ENCODE results near the gene PEX5. TPM values are rescaled to one million over a fixed set of nuclear protein-coding genes. Genes with fewer than 3 reads are reported as not detected.
A peak's percentile ranks its signal among the peaks of the same experiment; 100 is the strongest.

Gene PEX5
- total and polyA plus RNA-seq, 8 donors: 14.9 to 37.7 (median 28.8) TPM

GRCh38 chr12:7158781-7159609 lies 30.5 kb upstream of the PEX5 start:
- H3K4me1 ChIP-seq: no peaks in the 10 kb centered on the region
- no peak for DNase-seq
- no peak overlapping the region for H3K27ac ChIP-seq
- intact Hi-C loops (cut with DNase I): no loop called here
- no peaks in the 10 kb centered on the region for H3K9me3 ChIP-seq
- WGBS, 2 donors: 75 to 76% methylated on average over 10 of the region's 10 CpGs
- H3K4me3 ChIP-seq: no peak overlapping the region
- TF ChIP-seq CTCF (IDR thresholded peaks at IDR 0.05): no peak
- H3K36me3 ChIP-seq: peaks cover 0 to 5% (median 0%) of the 10 kb centered on the region in 3 donors
- no peak for FAIRE-seq
- ATAC-seq: no peak
- no peaks in the 10 kb centered on the region for H3K27me3 ChIP-seq

GRCh38 chr12:7160183-7160582 lies 29.3 kb upstream of the PEX5 start:
- H3K27me3 ChIP-seq: no peaks in the 10 kb centered on the region
- no peaks in the 10 kb centered on the region for H3K9me3 ChIP-seq
- WGBS, 2 donors: 65 to 67% methylated on average over 7 of the region's 7 CpGs
- no peak for TF ChIP-seq CTCF (IDR thresholded peaks at IDR 0.05)
- H3K27ac ChIP-seq: no peak overlapping the region
- no peaks in the 10 kb centered on the region for H3K4me1 ChIP-seq
- ATAC-seq (no peak), DNase-seq (no peak), FAIRE-seq (no peak)
- H3K4me3 ChIP-seq: no peak overlapping the region
- H3K36me3 ChIP-seq: peaks cover 0 to under 1% (median 0%) of the 10 kb centered on the region in 3 donors
- intact Hi-C loops (cut with DNase I): no loop called here

- Histone ChIP-seq H3K27me3 (no peaks in the 10 kb centered on the region), H3K4me1 (no peaks in the 10 kb centered on the region), H3K27ac (no peak overlapping the region), H3K4me3 (no peak overlapping the region), H3K36me3 (no peaks in the 10 kb centered on the region), H3K9me3 (no peaks in the 10 kb centered on the region)
- ATAC-seq (no peak), DNase-seq (no peak), FAIRE-seq (no peak)
- WGBS, 2 donors: 76 to 84% methylated on average over 4 of the region's 4 CpGs
- intact Hi-C loops (cut with DNase I): no loop called here
- no peak for TF ChIP-seq CTCF (IDR thresholded peaks at IDR 0.05)
Observed at GRCh38 chr12:7161327-7161726, 28.2 kb upstream of the PEX5 start.

GRCh38 chr12:7161811-7162210 lies 27.7 kb upstream of the PEX5 start:
- no peaks in the 10 kb centered on the region for H3K36me3 ChIP-seq
- intact Hi-C loops (cut with DNase I): no loop called here
- TF ChIP-seq CTCF (IDR thresholded peaks at IDR 0.05): no peak
- ATAC-seq: no peak
- FAIRE-seq: no peak
- H3K4me3 ChIP-seq: no peak overlapping the region
- no peaks in the 10 kb centered on the region for H3K27me3 ChIP-seq
- no peaks in the 10 kb centered on the region for H3K9me3 ChIP-seq
- no peaks in the 10 kb centered on the region for H3K4me1 ChIP-seq
- DNase-seq: no peak
- WGBS, 2 donors: 81 to 95% methylated on average over 5 of the region's 5 CpGs
- H3K27ac ChIP-seq: no peak overlapping the region

- DNase-seq (peak; percentile 43 to 74 (median 58)), ATAC-seq (peak; percentile 84 to 97 (median 92)), FAIRE-seq (no peak)
- TF ChIP-seq CTCF (IDR thresholded peaks at IDR 0.05): peak; percentile 43 to 62 (median 51)
- 3 to 5% methylated on average over 19 of the region's 19 CpGs for WGBS, 2 donors
- Histone ChIP-seq H3K4me1 (no peaks in the 10 kb centered on the region), H3K27ac (no peak overlapping the region), H3K4me3 (peak overlapping the region in 1 of 4 donors; percentile 10), H3K9me3 (no peaks in the 10 kb centered on the region), H3K27me3 (no peaks in the 10 kb centered on the region), H3K36me3 (no peaks in the 10 kb centered on the region)
- intact Hi-C loops (cut with DNase I): no loop called here
Observed at GRCh38 chr12:7162691-7163114, 26.8 kb upstream of the PEX5 start.
